A549 (cell line): ENCODE results near the gene PRUNE2. TPM values are rescaled to one million over a fixed set of nuclear protein-coding genes. Genes with fewer than 3 reads are reported as not detected.

Source experiments
- ATAC-seq, 2 experiments: fragments of 200-7000 bp in 1 of 2; fragments of >200 bp in 1 of 2; cut with Nextera tagmentation in 1 of 2; cut with Tn5 transposase in 1 of 2; 3 replicates each; pipeline versions ENCODE4 v1.8.0 to v1.9.1; 2018 to 2020; ENCODE audit warnings: mild to moderate bottlenecking in 1 of 2, moderate library complexity in 1 of 2
- CTCF ChIA-PET: fragments of 300-600 bp; sonication (Branson Sonifier 250); formaldehyde crosslinking; extraction: SDS; loops from one replicate; lab custom pipeline; 2021; ENCODE audit warnings: antibody characterized with exemption, inconsistent platforms; lab: Yijun Ruan, JAX
- POLR2A ChIA-PET: fragments of 350-600 bp; formaldehyde crosslinking; extraction: SDS; loops from one replicate; lab custom pipeline; 2021; ENCODE audit warnings: antibody characterized with exemption, inconsistent platforms; lab: Yijun Ruan, JAX
- DNase-seq, 2 experiments: peaks; one replicate each; pipeline versions ENCODE4 v3.0.0 to v3.0.0-alpha.2; 2011 to 2016; ENCODE audit warnings: low read depth in 1 of 2, low spot score in 1 of 2
- FAIRE-seq: peaks from 2 replicates; lab custom pipeline; 2011; peaks lifted over from hg19 to GRCh38; lab: Jason Lieb, UNC
- H3K27ac ChIP-seq, 2 experiments: fragments of >200 bp; sonication (Bioruptor Twin); formaldehyde crosslinking; 3 replicates each; pipeline ENCODE4 v1.5.1; 2016 to 2017
- H3K4me1 ChIP-seq: fragments of >200 bp; sonication (Bioruptor Twin); formaldehyde crosslinking; 3 replicates; pipeline ENCODE4 v1.6.1; 2016
- H3K4me2 ChIP-seq: fragments of >200 bp; sonication (Bioruptor Twin); formaldehyde crosslinking; 3 replicates; pipeline ENCODE4 v1.6.1; 2016
- H3K4me3 ChIP-seq: fragments of >200 bp; sonication (Bioruptor Twin); formaldehyde crosslinking; 3 replicates; pipeline ENCODE4 v1.5.1; 2016
- H3K9me3 ChIP-seq: fragments of >200 bp; sonication (Bioruptor Twin); formaldehyde crosslinking; 3 replicates; pipeline ENCODE4 v1.6.1; 2016
- CBX8 ChIP-seq: fragments of 200-600 bp; sonication (generic); IDR thresholded peaks from 2 replicates; pipeline ENCODE4 v1.6.1; 2016
- CEBPB ChIP-seq, 2 experiments: fragments of >200 bp in 1 of 2; sonication (Bioruptor Twin) in 1 of 2; formaldehyde crosslinking in 1 of 2; IDR thresholded peaks; 2 replicates each; pipeline ENCODE4 v1.6.1; 2012 to 2016
- CHD4 ChIP-seq: fragments of 200-600 bp; sonication (generic); IDR thresholded peaks from 2 replicates; pipeline ENCODE4 v1.6.1; 2016; ENCODE audit warnings: antibody characterized with exemption, mild to moderate bottlenecking, borderline replicate concordance
- EHMT2 ChIP-seq: fragments of 200-600 bp; sonication (generic); IDR thresholded peaks from 2 replicates; pipeline ENCODE4 v1.6.1; 2016; ENCODE audit warnings: antibody characterized with exemption, low read depth, mild to moderate bottlenecking, moderate library complexity
- EP300 ChIP-seq, 2 experiments: fragments of >200 bp; sonication (Bioruptor Twin); formaldehyde crosslinking; IDR thresholded peaks; 2 replicates in 1 of 2; 3 replicates in 1 of 2; pipeline ENCODE4 v1.6.1; 2016 to 2017
- FOSB ChIP-seq: fragments of 250-450 bp; sonication (Bioruptor Pico); IDR thresholded peaks from 2 replicates; pipeline ENCODE4 v1.5.0; 2020; ENCODE audit warnings: mild to moderate bottlenecking, moderate library complexity
- FOSL2 ChIP-seq, 2 experiments: fragments of 450-650 bp in 1 of 2; fragments of >200 bp in 1 of 2; sonication (Bioruptor Twin) in 1 of 2; formaldehyde crosslinking; IDR thresholded peaks; 2 replicates each; pipeline versions ENCODE4 v1.5.0 to v1.6.1; 2016 to 2020; ENCODE audit warnings: mild to moderate bottlenecking in 1 of 2, moderate library complexity in 1 of 2
- JUNB ChIP-seq: fragments of >200 bp; sonication (Bioruptor Twin); formaldehyde crosslinking; IDR thresholded peaks from 2 replicates; pipeline ENCODE4 v1.6.1; 2016
- PHF8 ChIP-seq: fragments of 200-600 bp; sonication (generic); IDR thresholded peaks from 2 replicates; pipeline ENCODE4 v1.6.1; 2016; ENCODE audit warnings: low read depth, mild to moderate bottlenecking, antibody characterized with exemption, moderate library complexity, borderline replicate concordance
- RAD21 ChIP-seq, 2 experiments: fragments of >200 bp in 1 of 2; sonication (Bioruptor Twin) in 1 of 2; formaldehyde crosslinking in 1 of 2; IDR thresholded peaks in 1 of 2; conservative IDR thresholded peaks in 1 of 2; 2 replicates in 1 of 2; 3 replicates in 1 of 2; pipeline ENCODE4 v1.6.1; 2012 to 2018; ENCODE audit warnings: inconsistent platforms in 1 of 2
- ZC3H11A ChIP-seq: fragments of 450-650 bp; IDR thresholded peaks from 2 replicates; pipeline ENCODE4 v1.6.1; 2014; ENCODE audit warnings: antibody characterized with exemption, mild to moderate bottlenecking
- ZSCAN20 ChIP-seq: fragments of 250-450 bp; sonication (Bioruptor Pico); IDR thresholded peaks from 2 replicates; pipeline ENCODE4 v1.8.0; 2022; ENCODE audit warnings: mild to moderate bottlenecking, moderate library complexity
- WGBS: methylation state at CpG from one replicate; pipeline ENCODE4 v1.1.6; 2017; ENCODE audit errors: missing lambda C conversion rate; 5-methylcytosine and 5-hydroxymethylcytosine counted together
- polyA plus RNA-seq, 4 experiments: library from polyadenylated mRNA; depleted of rRNA in 3 of 4; stranded (reverse); fragments of >200 nt; fragmentation: RNase III in 1 of 4; extraction: RNeasy Plus Mini Kit Qiagen cat#74134 plus additional on column Dnase treatment in 1 of 4; gene quantifications; 2 replicates in 3 of 4; 3 replicates in 1 of 4; pipeline ENCODE4 v1.2.3, GENCODE V29; 2011 to 2017
- TF ChIP-seq, protein P1 (sequence below): fragments of >200 bp; sonication (Bioruptor Twin); formaldehyde crosslinking; IDR thresholded peaks from 3 replicates; pipeline ENCODE4 v1.6.1; 2016
- TF ChIP-seq, protein P2 (sequence below): IDR thresholded peaks from 2 replicates; pipeline ENCODE4 v1.6.1; 2012
- TF ChIP-seq, protein P3 (sequence below): fragments of 200-600 bp; sonication (generic); IDR thresholded peaks from 2 replicates; pipeline ENCODE4 v1.6.1; 2016; ENCODE audit warnings: antibody characterized with exemption, mild to moderate bottlenecking, moderate library complexity
- TF ChIP-seq, protein P4 (sequence below): fragments of 250-450 bp; sonication (Bioruptor Pico); IDR thresholded peaks from 2 replicates; pipeline ENCODE4 v1.5.0; 2021; ENCODE audit warnings: mild to moderate bottlenecking, moderate library complexity, borderline replicate concordance

Gene PRUNE2
- polyA plus RNA-seq, 2 of the 4 experiments (the other 2 are of a cell fraction) = 0.04 TPM; not detected in 1

DNA sequence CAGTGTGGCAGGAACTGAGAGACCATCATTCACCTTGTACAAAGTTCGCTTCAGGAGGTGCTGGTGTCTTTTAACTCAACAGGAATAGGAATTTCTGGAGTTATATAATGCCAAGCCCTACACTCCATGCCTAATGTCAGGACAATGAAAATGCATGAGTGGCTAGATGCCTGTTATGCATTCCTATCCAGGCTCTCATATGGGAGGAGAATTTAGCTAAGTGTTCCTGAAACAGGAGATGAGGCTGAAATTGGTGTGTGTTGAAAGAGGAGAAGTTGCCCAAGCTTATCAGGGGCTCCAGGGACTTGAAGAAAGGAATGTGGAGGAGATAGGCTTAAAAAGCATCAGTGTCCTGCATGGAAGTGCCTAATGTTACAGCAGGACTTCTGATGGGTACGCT, 26.8 kb upstream of the PRUNE2 start:
- Histone ChIP-seq H3K4me2 (no peak overlapping the region), H3K4me1 (no peaks in the 10 kb centered on the region), H3K4me3 (no peak overlapping the region), H3K27ac (no peak overlapping the region), H3K9me3 (no peaks in the 10 kb centered on the region)
- WGBS = 2% methylated on average over 2 of the region's 2 CpGs
- ChIA-PET POLR2A (no interaction called here), CTCF (interaction anchor here (1.5 kb wide), 1 partner anchor 27 kb away, joined by 3 read pairs; the partner anchor contains the start of gene PRUNE2)
- ATAC-seq (no peak), DNase-seq (no peak), FAIRE-seq (no peak)
- TF ChIP-seq ZC3H11A (no peak), PHF8 (no peak)

DNA sequence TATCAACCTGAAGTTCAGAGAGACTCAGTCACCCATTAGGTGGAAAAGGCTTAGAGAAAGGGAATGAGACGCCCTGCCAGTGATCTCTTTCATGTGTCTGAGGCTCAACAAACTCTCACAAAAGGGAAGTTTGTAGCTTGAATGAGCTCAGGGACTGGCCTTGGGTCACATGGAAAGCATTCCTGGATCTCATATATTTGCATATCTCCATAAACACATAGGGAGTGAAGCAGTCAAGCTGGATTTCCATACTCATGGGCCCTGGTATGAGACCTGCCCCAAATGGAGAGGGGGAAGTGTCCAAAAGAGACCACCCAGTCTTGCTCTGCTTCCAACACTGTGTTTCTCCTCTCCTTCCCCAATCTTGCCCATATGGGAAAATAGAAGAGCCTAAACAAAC, 26.4 kb upstream of the PRUNE2 start:
- no peak for ATAC-seq
- DNase-seq = no peak
- no peak overlapping the region for H3K4me2 ChIP-seq
- WGBS = 0% methylated on average over 1 of the region's 1 CpG
- FAIRE-seq = no peak
- H3K4me1 ChIP-seq = no peaks in the 10 kb centered on the region
- TF ChIP-seq EP300 (IDR thresholded peaks at IDR 0.05) (no peak), RAD21 (conservative IDR thresholded peaks at IDR 0.05 in 1 of 2, IDR thresholded peaks at IDR 0.05 in 1 of 2) (no peak), CBX8 (no peak), JUNB (no peak), CHD4 (no peak), CEBPB (IDR thresholded peaks at IDR 0.05) (no peak), ZSCAN20 (CRISPR knock-in tag) (no peak), FOSB (no peak)
- TF ChIP-seq, protein P1, sequence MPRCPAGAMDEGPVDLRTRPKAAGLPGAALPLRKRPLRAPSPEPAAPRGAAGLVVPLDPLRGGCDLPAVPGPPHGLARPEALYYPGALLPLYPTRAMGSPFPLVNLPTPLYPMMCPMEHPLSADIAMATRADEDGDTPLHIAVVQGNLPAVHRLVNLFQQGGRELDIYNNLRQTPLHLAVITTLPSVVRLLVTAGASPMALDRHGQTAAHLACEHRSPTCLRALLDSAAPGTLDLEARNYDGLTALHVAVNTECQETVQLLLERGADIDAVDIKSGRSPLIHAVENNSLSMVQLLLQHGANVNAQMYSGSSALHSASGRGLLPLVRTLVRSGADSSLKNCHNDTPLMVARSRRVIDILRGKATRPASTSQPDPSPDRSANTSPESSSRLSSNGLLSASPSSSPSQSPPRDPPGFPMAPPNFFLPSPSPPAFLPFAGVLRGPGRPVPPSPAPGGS = no peak
- TF ChIP-seq, protein P2, sequence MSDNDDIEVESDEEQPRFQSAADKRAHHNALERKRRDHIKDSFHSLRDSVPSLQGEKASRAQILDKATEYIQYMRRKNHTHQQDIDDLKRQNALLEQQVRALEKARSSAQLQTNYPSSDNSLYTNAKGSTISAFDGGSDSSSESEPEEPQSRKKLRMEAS = no peak
- TF ChIP-seq, protein P3, sequence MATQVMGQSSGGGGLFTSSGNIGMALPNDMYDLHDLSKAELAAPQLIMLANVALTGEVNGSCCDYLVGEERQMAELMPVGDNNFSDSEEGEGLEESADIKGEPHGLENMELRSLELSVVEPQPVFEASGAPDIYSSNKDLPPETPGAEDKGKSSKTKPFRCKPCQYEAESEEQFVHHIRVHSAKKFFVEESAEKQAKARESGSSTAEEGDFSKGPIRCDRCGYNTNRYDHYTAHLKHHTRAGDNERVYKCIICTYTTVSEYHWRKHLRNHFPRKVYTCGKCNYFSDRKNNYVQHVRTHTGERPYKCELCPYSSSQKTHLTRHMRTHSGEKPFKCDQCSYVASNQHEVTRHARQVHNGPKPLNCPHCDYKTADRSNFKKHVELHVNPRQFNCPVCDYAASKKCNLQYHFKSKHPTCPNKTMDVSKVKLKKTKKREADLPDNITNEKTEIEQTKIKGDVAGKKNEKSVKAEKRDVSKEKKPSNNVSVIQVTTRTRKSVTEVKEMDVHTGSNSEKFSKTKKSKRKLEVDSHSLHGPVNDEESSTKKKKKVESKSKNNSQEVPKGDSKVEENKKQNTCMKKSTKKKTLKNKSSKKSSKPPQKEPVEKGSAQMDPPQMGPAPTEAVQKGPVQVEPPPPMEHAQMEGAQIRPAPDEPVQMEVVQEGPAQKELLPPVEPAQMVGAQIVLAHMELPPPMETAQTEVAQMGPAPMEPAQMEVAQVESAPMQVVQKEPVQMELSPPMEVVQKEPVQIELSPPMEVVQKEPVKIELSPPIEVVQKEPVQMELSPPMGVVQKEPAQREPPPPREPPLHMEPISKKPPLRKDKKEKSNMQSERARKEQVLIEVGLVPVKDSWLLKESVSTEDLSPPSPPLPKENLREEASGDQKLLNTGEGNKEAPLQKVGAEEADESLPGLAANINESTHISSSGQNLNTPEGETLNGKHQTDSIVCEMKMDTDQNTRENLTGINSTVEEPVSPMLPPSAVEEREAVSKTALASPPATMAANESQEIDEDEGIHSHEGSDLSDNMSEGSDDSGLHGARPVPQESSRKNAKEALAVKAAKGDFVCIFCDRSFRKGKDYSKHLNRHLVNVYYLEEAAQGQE = no peak
- TF ChIP-seq, protein P4, sequence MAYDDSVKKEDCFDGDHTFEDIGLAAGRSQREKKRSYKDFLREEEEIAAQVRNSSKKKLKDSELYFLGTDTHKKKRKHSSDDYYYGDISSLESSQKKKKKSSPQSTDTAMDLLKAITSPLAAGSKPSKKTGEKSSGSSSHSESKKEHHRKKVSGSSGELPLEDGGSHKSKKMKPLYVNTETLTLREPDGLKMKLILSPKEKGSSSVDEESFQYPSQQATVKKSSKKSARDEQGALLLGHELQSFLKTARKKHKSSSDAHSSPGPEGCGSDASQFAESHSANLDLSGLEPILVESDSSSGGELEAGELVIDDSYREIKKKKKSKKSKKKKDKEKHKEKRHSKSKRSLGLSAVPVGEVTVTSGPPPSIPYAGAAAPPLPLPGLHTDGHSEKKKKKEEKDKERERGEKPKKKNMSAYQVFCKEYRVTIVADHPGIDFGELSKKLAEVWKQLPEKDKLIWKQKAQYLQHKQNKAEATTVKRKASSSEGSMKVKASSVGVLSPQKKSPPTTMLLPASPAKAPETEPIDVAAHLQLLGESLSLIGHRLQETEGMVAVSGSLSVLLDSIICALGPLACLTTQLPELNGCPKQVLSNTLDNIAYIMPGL (CRISPR knock-in tag) = no peak
- no peak overlapping the region for H3K4me3 ChIP-seq
- H3K9me3 ChIP-seq = no peaks in the 10 kb centered on the region
- ChIA-PET POLR2A (no interaction called here), CTCF (interaction anchor here (1.5 kb wide), 1 partner anchor 26 kb away, joined by 3 read pairs; the partner anchor contains the start of gene PRUNE2)
- H3K27ac ChIP-seq = no peak overlapping the region

DNA sequence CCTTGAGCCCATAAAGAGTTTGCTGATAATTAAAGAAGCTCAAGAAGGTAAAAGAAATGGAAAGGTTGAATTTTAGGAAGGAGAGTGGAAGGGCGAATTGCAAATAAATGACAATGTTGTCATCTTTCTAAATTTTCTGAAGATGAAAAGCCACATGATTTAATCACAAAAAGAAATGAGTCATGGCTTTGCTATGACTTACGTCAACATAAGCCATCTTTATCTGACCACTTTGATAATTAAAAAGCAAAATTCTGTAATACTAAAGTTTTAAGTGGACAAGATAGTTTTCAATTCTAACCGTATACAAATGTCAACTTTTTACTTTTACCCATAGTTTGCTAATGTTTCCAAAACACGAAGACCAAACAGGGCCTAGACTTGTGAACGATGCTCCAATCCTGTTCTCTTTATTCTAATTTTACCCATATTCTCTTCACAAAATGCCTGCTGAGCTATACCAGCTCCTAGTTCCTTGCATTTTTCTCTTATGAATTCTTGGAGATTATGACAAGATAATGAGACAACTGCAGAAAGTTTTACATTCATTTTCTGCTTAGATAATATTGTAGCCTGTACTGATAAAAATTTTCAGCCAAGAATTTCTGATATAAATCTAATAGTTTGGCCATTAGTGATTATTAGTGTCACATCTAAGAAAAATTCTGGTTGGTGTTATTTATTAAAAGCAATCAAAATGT, 21.8 kb upstream of the PRUNE2 start:
- FAIRE-seq (no peak), ATAC-seq (no peak), DNase-seq (no peak)
- Histone ChIP-seq H3K27ac (no peak overlapping the region), H3K4me2 (no peak overlapping the region), H3K9me3 (peaks cover 10% of the 10 kb centered on the region; the same call in 2 of the 3 replicates), H3K4me1 (no peaks in the 10 kb centered on the region), H3K4me3 (no peak overlapping the region)
- CTCF ChIA-PET = interaction anchor here (1.4 to 1.5 kb wide), 2 partner anchors 22 to 172 kb away, joined by 3 to 4 read pairs; no protein-coding TSS in a partner anchor
- POLR2A ChIA-PET = no interaction called here
- TF ChIP-seq EHMT2 (no peak), FOSL2 (IDR thresholded peaks at IDR 0.05) (no peak), FOSL2 (CRISPR knock-in tag; IDR thresholded peaks at IDR 0.05) (peak; percentile 39; the same call in 1 of the 2 replicates), EP300 (IDR thresholded peaks at IDR 0.05) (no peak)
- 41% methylated on average over 5 of the region's 5 CpGs for WGBS
